K562 (cell line): Measurements from ENCODE around the gene SELENOO.

Experiments
- CEBPZ ChIP-seq: fragments of 150-350 bp; IDR thresholded peaks from 2 replicates; pipeline ENCODE4 v1.6.1; 2014; ENCODE audit warnings: low read depth, mild to moderate bottlenecking, low read length, borderline replicate concordance
- CTCF ChIP-seq, 3 experiments: IDR thresholded peaks in 2 of 3; conservative IDR thresholded peaks in 1 of 3; 2 replicates each; pipeline ENCODE4 v1.5.1; 2011 to 2012; ENCODE audit warnings: low read length in 3 of 3, mild to moderate bottlenecking in 3 of 3, control low read depth in 2 of 3, improper control_type of control experiment in 1 of 3, inconsistent platforms in 1 of 3, low read depth in 1 of 3, mixed read lengths in 1 of 3, moderate library complexity in 1 of 3; ENCODE audit not compliant: insufficient read depth in 2 of 3
- EP300 ChIP-seq: IDR thresholded peaks from 2 replicates; pipeline ENCODE4 v1.6.1; 2012; ENCODE audit warnings: low read length, improper control_type of control experiment
- FOXA1 ChIP-seq: fragments of 450-650 bp; IDR thresholded peaks from 2 replicates; pipeline ENCODE4 v1.6.1; 2016; ENCODE audit warnings: mild to moderate bottlenecking, borderline replicate concordance
- JUND ChIP-seq, 2 experiments: IDR thresholded peaks; 2 replicates in 1 of 2; 3 replicates in 1 of 2; pipeline ENCODE4 v1.6.1; 2011; ENCODE audit warnings: borderline replicate concordance in 2 of 2, low read depth in 2 of 2, low read length in 2 of 2, improper control_type of control experiment in 1 of 2, missing biosample characterization in 1 of 2, missing genetic modification characterization in 1 of 2, missing genetic modification reagents in 1 of 2
- MTA3 ChIP-seq: fragments of 450-650 bp; formaldehyde crosslinking; IDR thresholded peaks from 2 replicates; pipeline ENCODE4 v1.6.1; 2017; ENCODE audit warnings: mild to moderate bottlenecking, borderline replicate concordance
- NELFE ChIP-seq: IDR thresholded peaks from 2 replicates; pipeline ENCODE4 v1.6.1; 2011; ENCODE audit warnings: mild to moderate bottlenecking; ENCODE audit not compliant: insufficient read depth, insufficient read length
- NFIC ChIP-seq: fragments of 450-650 bp; IDR thresholded peaks from 2 replicates; pipeline ENCODE4 v1.6.1; 2017; ENCODE audit warnings: mild to moderate bottlenecking, inconsistent platforms
- PCBP1 ChIP-seq: fragments of 200-400 bp; formaldehyde crosslinking; IDR thresholded peaks from 2 replicates; pipeline ENCODE4 v1.6.1; 2018; ENCODE audit warnings: mild to moderate bottlenecking, low read depth, low read length; ENCODE audit not compliant: poor library complexity, severe bottlenecking
- POLR2G ChIP-seq: fragments of 200-400 bp; formaldehyde crosslinking; IDR thresholded peaks from 2 replicates; pipeline ENCODE4 v1.6.1; 2017; ENCODE audit warnings: low read depth, mild to moderate bottlenecking, antibody characterized with exemption, low read length, moderate library complexity
- RAD21 ChIP-seq, 2 experiments: fragments of 250-450 bp in 1 of 2; fragments of 450-650 bp in 1 of 2; sonication (Bioruptor Pico) in 1 of 2; formaldehyde crosslinking in 1 of 2; IDR thresholded peaks in 1 of 2; conservative IDR thresholded peaks in 1 of 2; 2 replicates each; pipeline versions ENCODE4 v1.4.0 to v1.8.0; 2020 to 2022; ENCODE audit warnings: mild to moderate bottlenecking in 2 of 2, moderate library complexity in 1 of 2
- REST ChIP-seq, 2 experiments: fragments of 450-650 bp; formaldehyde crosslinking in 1 of 2; IDR thresholded peaks; 2 replicates each; pipeline versions ENCODE4 v1.4.0 to v1.6.1; 2014 to 2020; ENCODE audit warnings: mild to moderate bottlenecking in 2 of 2, borderline replicate concordance in 1 of 2, low read depth in 1 of 2
- SNRNP70 ChIP-seq: fragments of 200-400 bp; formaldehyde crosslinking; optimal IDR thresholded peaks from 2 replicates; pipeline ENCODE3; 2017; ENCODE audit warnings: low read depth, low read length
- ZFP36 ChIP-seq: fragments of 150-350 bp; IDR thresholded peaks from 2 replicates; pipeline ENCODE4 v1.6.1; 2018; ENCODE audit warnings: low read length, low read depth; ENCODE audit not compliant: partially characterized antibody

GRCh38 chr22:50173983-50174355, 26.8 kb upstream of the SELENOO start:
- TF ChIP-seq EP300 (no peak), NELFE (no peak), NFIC (no peak), SNRNP70 (no peak), REST (IDR thresholded peaks at IDR 0.05; ENCODE audit: borderline replicate concordance) (no peak), REST (CRISPR knock-in tag; IDR thresholded peaks at IDR 0.05; ENCODE audit: low read depth) (no peak), POLR2G (no peak), PCBP1 (no peak), MTA3 (no peak), FOXA1 (no peak), ZFP36 (no peak), RAD21 (CRISPR knock-in tag; conservative IDR thresholded peaks at IDR 0.05 in 1 of 2, IDR thresholded peaks at IDR 0.05 in 1 of 2) (no peak), CEBPZ (no peak), CTCF (IDR thresholded peaks at IDR 0.05 in 2 of 3, conservative IDR thresholded peaks at IDR 0.05 in 1 of 3; ENCODE audit: insufficient read depth in 2 of 3, low read depth in 1 of 3, low read length in 3 of 3) (no peak), JUND (IDR thresholded peaks at IDR 0.05; ENCODE audit: borderline replicate concordance, low read depth, low read length) (no peak), JUND (tag; IDR thresholded peaks at IDR 0.05; ENCODE audit: borderline replicate concordance, low read depth, low read length) (no peak)
